DOHH2 (cell line): ENCODE results near the gene PCK2.

Experiments used
- CTCF ChIP-seq: fragments of 200-600 bp; sonication (generic); IDR thresholded peaks from one replicate; pipeline ENCODE4 v1.5.1; 2014; ENCODE audit warnings: antibody characterized with exemption, mild to moderate bottlenecking, low read depth, low read length; ENCODE audit not compliant: poor library complexity, severe bottlenecking
- EZH2phosphoT487 ChIP-seq: fragments of 200-600 bp; sonication (generic); IDR thresholded peaks from 2 replicates; pipeline ENCODE4 v1.6.1; 2017; ENCODE audit warnings: borderline replicate concordance, mild to moderate bottlenecking, antibody characterized with exemption, low read length, moderate library complexity, mixed read lengths

- no peak for TF ChIP-seq CTCF
- no peak for TF ChIP-seq EZH2phosphoT487
Observed at GRCh38 chr14:24116128-24116814, 22.2 kb downstream of the PCK2 start.
